DND-41 (cell line): Measurements from ENCODE around the gene RFNG.

ENCODE experiments used
- ATAC-seq: fragments of 200-7000 bp; cut with Tn5 transposase; 3 replicates; pipeline ENCODE4 v1.9.1; 2021; ENCODE audit warnings: low read depth; ENCODE audit not compliant: insufficient read depth
- DNase-seq: peaks from one replicate; pipeline ENCODE4 v3.0.0-alpha.2; 2020
- H2AFZ ChIP-seq: 2 replicates; pipeline ENCODE4 v1.6.0; 2012; ENCODE audit warnings: low read depth, low read length
- H3K27ac ChIP-seq: 2 replicates; pipeline ENCODE4 v1.5.1; 2012; ENCODE audit warnings: low read length, inconsistent platforms
- H3K27me3 ChIP-seq: fragments of 200-600 bp; sonication (generic); 2 replicates; pipeline ENCODE4 v1.6.0; 2012; ENCODE audit warnings: low read length, mild to moderate bottlenecking, inconsistent platforms; ENCODE audit not compliant: insufficient read depth, poor library complexity
- H3K36me3 ChIP-seq: 2 replicates; pipeline ENCODE4 v1.5.1; 2012; ENCODE audit warnings: low read length, inconsistent platforms; ENCODE audit not compliant: insufficient read depth
- H3K4me1 ChIP-seq: 2 replicates; pipeline ENCODE4 v1.5.1; 2012; ENCODE audit warnings: mild to moderate bottlenecking, low read length; ENCODE audit not compliant: insufficient read depth
- H3K4me2 ChIP-seq: 2 replicates; pipeline ENCODE4 v1.6.0; 2012; ENCODE audit warnings: mild to moderate bottlenecking, moderate library complexity, low read length, inconsistent platforms; ENCODE audit not compliant: insufficient read depth
- H3K4me3 ChIP-seq, 2 experiments: fragments of 200-600 bp in 1 of 2; shearing (Covaris generic) in 1 of 2; 2 replicates each; pipeline ENCODE4 v1.5.1; 2012 to 2016; ENCODE audit warnings: inconsistent platforms in 2 of 2, low read length in 2 of 2, mild to moderate bottlenecking in 2 of 2, low read depth in 1 of 2, moderate library complexity in 1 of 2
- H3K79me2 ChIP-seq: 2 replicates; pipeline ENCODE4 v1.6.0; 2012; ENCODE audit warnings: low read length, inconsistent platforms; ENCODE audit not compliant: insufficient read depth
- H3K9ac ChIP-seq: 2 replicates; pipeline ENCODE4 v1.6.0; 2012; ENCODE audit warnings: low read depth, mild to moderate bottlenecking, inconsistent platforms, low read length, moderate library complexity
- H3K9me3 ChIP-seq: 2 replicates; pipeline ENCODE4 v1.5.1; 2012; ENCODE audit warnings: low read length, moderate library complexity, mild to moderate bottlenecking, inconsistent platforms; ENCODE audit not compliant: insufficient read depth, severe bottlenecking
- H4K20me1 ChIP-seq: 2 replicates; pipeline ENCODE4 v1.6.0; 2012; ENCODE audit warnings: low read length; ENCODE audit not compliant: insufficient read depth
- CTCF ChIP-seq: IDR thresholded peaks from 2 replicates; pipeline ENCODE4 v1.5.1; 2012; ENCODE audit warnings: borderline replicate concordance, low read length, moderate library complexity, mild to moderate bottlenecking; ENCODE audit not compliant: poor library complexity, severe bottlenecking; ENCODE audit errors: extremely low read depth
- EZH2 ChIP-seq: IDR thresholded peaks from 3 replicates; pipeline ENCODE4 v1.6.1; 2012; ENCODE audit warnings: borderline replicate concordance, low read depth, mild to moderate bottlenecking, moderate library complexity, low read length, inconsistent platforms; ENCODE audit not compliant: severe bottlenecking

RFNG gene

GRCh38 chr17:82012640-82013295 is 38.8 kb downstream of the RFNG start:
- Histone ChIP-seq H2AFZ (no peak overlapping the region), H3K27ac (no peak overlapping the region), H3K36me3 (peaks cover 10% of the 10 kb centered on the region), H3K4me2 (no peak overlapping the region), H3K9ac (no peak overlapping the region), H3K79me2 (no peaks in the 10 kb centered on the region), H3K4me3 (no peak overlapping the region), H3K27me3 (no peaks in the 10 kb centered on the region), H4K20me1 (peaks cover 4% of the 10 kb centered on the region; the same call in 1 of the 2 replicates), H3K4me1 (no peaks in the 10 kb centered on the region), H3K9me3 (no peaks in the 10 kb centered on the region)
- DNase-seq = no peak
- no peak for ATAC-seq
- TF ChIP-seq EZH2 (no peak), CTCF (no peak)

- Histone ChIP-seq H2AFZ (no peak overlapping the region), H3K36me3 (peaks cover 4% of the 10 kb centered on the region; the same call in 1 of the 2 replicates), H4K20me1 (peaks cover 4% of the 10 kb centered on the region; the same call in 1 of the 2 replicates), H3K27ac (no peak overlapping the region), H3K27me3 (no peaks in the 10 kb centered on the region), H3K9ac (no peak overlapping the region), H3K79me2 (no peaks in the 10 kb centered on the region), H3K4me1 (no peaks in the 10 kb centered on the region), H3K4me2 (no peak overlapping the region), H3K9me3 (no peaks in the 10 kb centered on the region), H3K4me3 (no peak overlapping the region)
- TF ChIP-seq CTCF (no peak), EZH2 (no peak)
- no peak for DNase-seq
- no peak for ATAC-seq
These were observed 39.4 kb downstream of the RFNG start for GRCh38 chr17:82012261-82012639.

GRCh38 chr17:82011617-82012187 is 39.9 kb downstream of the RFNG start:
- H3K36me3 ChIP-seq = peaks cover 2% of the 10 kb centered on the region; the same call in 1 of the 2 replicates
- no peak overlapping the region for H3K4me2 ChIP-seq
- no peaks in the 10 kb centered on the region for H3K4me1 ChIP-seq
- no peaks in the 10 kb centered on the region for H3K79me2 ChIP-seq
- no peaks in the 10 kb centered on the region for H3K9me3 ChIP-seq
- peaks cover 4% of the 10 kb centered on the region; the same call in 1 of the 2 replicates for H4K20me1 ChIP-seq
- no peak overlapping the region for H3K9ac ChIP-seq
- ATAC-seq (no peak), DNase-seq (no peak)
- no peaks in the 10 kb centered on the region for H3K27me3 ChIP-seq
- H3K4me3 ChIP-seq = no peak overlapping the region
- TF ChIP-seq EZH2 (no peak), CTCF (no peak)
- no peak overlapping the region for H2AFZ ChIP-seq
- H3K27ac ChIP-seq = no peak overlapping the region
